PC-3 (cell line): ENCODE data around the gene NRARP. TPM values are rescaled to one million over a fixed set of nuclear protein-coding genes. Genes with fewer than 3 reads are reported as not detected.

Experiments
- ATAC-seq: fragments of 200-7000 bp; cut with Tn5 transposase; 2 replicates; pipeline ENCODE4 v1.9.1; 2020; ENCODE audit warnings: mild to moderate bottlenecking, moderate library complexity
- BruUV-seq: library from RNA; stranded (reverse); fragments of 400-500 nt; replicated peaks from 2 replicates; lab custom pipeline; 2021; lab: Mats Ljungman, UMichigan
- CTCF ChIA-PET: fragments of 300-600 bp; sonication (Branson Sonifier 250); formaldehyde crosslinking; loops from one replicate; lab custom pipeline; 2022; ENCODE audit warnings: antibody characterized with exemption; lab: Charles Lee
- POLR2A ChIA-PET: fragments of 300-600 bp; sonication (Branson Sonifier 250); formaldehyde crosslinking; loops from one replicate; lab custom pipeline; 2022; ENCODE audit warnings: antibody characterized with exemption; ENCODE audit not compliant: unreplicated experiment; lab: Charles Lee
- DNase-seq: peaks from one replicate; pipeline ENCODE4 v3.0.0-alpha.2; 2015
- H2AFZ ChIP-seq: fragments of 300-600 bp; sonication (generic); 2 replicates; pipeline ENCODE4 v1.6.0; 2016; ENCODE audit warnings: antibody characterized with exemption, low read length
- H3F3A ChIP-seq: fragments of 300-600 bp; sonication (generic); one replicate; pipeline ENCODE4 v1.6.0; 2017; ENCODE audit warnings: antibody characterized with exemption, low read length, control low read depth, mild to moderate bottlenecking; ENCODE audit not compliant: unreplicated experiment
- H3K27ac ChIP-seq: fragments of 300-600 bp; sonication (generic); 2 replicates; pipeline ENCODE4 v1.5.1; 2016; ENCODE audit warnings: mild to moderate bottlenecking, low read length
- H3K27me3 ChIP-seq: fragments of 300-600 bp; sonication (generic); 2 replicates; pipeline ENCODE4 v1.6.1; 2016; ENCODE audit warnings: low read length, mixed read lengths
- H3K36me3 ChIP-seq: fragments of 300-600 bp; sonication (generic); 2 replicates; pipeline ENCODE4 v1.6.1; 2016; ENCODE audit warnings: low read depth, mixed run types, low read length, mixed read lengths
- H3K4me1 ChIP-seq: fragments of 300-600 bp; sonication (generic); 2 replicates; pipeline ENCODE4 v1.5.1; 2016; ENCODE audit warnings: low read length; ENCODE audit not compliant: insufficient read depth
- H3K4me2 ChIP-seq: fragments of 300-600 bp; sonication (generic); 2 replicates; pipeline ENCODE4 v1.6.0; 2016; ENCODE audit warnings: low read length
- H3K4me3 ChIP-seq: fragments of 300-600 bp; sonication (generic); 2 replicates; pipeline ENCODE4 v1.5.1; 2016; ENCODE audit warnings: mild to moderate bottlenecking, low read length, mixed read lengths
- H3K79me2 ChIP-seq: fragments of 300-600 bp; sonication (generic); 2 replicates; pipeline ENCODE4 v1.6.1; 2017; ENCODE audit warnings: low read length, mixed read lengths
- H3K9ac ChIP-seq: fragments of 300-600 bp; sonication (generic); 2 replicates; pipeline ENCODE4 v1.6.0; 2016; ENCODE audit warnings: mild to moderate bottlenecking, low read length
- H3K9me2 ChIP-seq: fragments of 300-600 bp; sonication (generic); replicated peaks from 2 replicates; pipeline ENCODE4 v1.6.1; 2016; ENCODE audit warnings: mixed run types, low read length, mixed read lengths
- H3K9me3 ChIP-seq: fragments of 300-600 bp; sonication (generic); 2 replicates; pipeline ENCODE4 v1.6.1; 2016; ENCODE audit warnings: low read length, mixed read lengths
- H4K20me1 ChIP-seq: fragments of 300-600 bp; sonication (generic); 2 replicates; pipeline ENCODE4 v1.6.1; 2016; ENCODE audit warnings: low read length, mixed read lengths
- EZH2 ChIP-seq: fragments of 300-600 bp; sonication (generic); IDR thresholded peaks from one replicate; pipeline ENCODE4 v1.6.1; 2017; ENCODE audit warnings: antibody characterized with exemption, mild to moderate bottlenecking, low read length; ENCODE audit not compliant: unreplicated experiment
- EZH2phosphoT487 ChIP-seq: fragments of 300-600 bp; sonication (generic); IDR thresholded peaks from 2 replicates; pipeline ENCODE4 v1.6.1; 2018; ENCODE audit warnings: mild to moderate bottlenecking, antibody characterized with exemption, low read length, borderline replicate concordance
- intact Hi-C: fragments of 100-400 bp; cut with micrococcal nuclease; formaldehyde crosslinking; loops from 2 replicates; pipeline ENCODE4 v1.9.0; 2023
- total RNA-seq: library from RNA; depleted of rRNA; stranded (reverse); fragments of >200 nt; gene quantifications from 2 replicates; pipeline ENCODE4 v1.2.3, GENCODE V29; 2014
- TF ChIP-seq, protein P1 (sequence below): fragments of 300-600 bp; sonication (generic); conservative IDR thresholded peaks from 2 replicates; pipeline ENCODE4 v1.5.1; 2017; ENCODE audit warnings: antibody characterized with exemption, low read depth, mild to moderate bottlenecking, low read length

Gene NRARP
- total RNA-seq, 1 experiment from 2014 or later: 36.8 TPM

DNA sequence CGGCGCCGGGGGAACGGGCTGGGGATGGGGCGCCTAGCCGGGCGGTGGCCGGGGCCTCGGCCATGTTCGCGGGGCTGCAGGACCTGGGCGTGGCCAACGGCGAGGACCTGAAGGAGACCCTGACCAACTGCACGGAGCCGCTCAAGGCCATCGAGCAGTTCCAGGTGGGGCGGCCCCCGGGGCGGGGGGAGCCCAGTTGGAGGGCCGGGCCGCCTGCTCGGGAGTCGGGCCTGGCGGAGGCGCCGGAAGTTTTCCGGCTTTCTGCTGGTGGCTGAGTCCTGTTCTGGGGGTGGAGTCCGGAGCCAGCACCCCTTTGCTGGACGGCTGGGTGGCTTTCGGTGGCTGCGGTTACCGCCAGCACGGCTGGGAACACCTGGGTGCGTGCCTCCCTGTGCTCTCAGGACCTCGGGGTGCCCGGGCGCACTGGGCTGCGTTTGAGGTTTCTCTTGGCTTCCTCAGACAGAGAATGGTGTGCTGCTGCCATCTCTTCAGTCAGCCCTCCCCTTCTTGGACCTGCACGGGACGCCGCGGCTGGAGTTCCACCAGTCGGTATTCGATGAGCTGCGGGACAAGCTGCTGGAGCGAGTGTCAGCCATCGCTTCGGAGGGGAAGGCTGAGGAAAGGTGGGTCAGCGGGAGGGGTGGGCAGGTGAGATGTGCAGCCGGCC lies 46.5 kb downstream of the NRARP start:
- no peaks in the 10 kb centered on the region; the same call in 1 of the 2 replicates for H3K36me3 ChIP-seq
- H3K9me3 ChIP-seq: no peaks in the 10 kb centered on the region
- peak overlapping the region; percentile 93 for H3K4me3 ChIP-seq
- BruUV-seq: no TSS peak
- no peaks in the 10 kb centered on the region for H3K27me3 ChIP-seq
- peak overlapping the region; percentile 91 for H3K9ac ChIP-seq
- H3F3A ChIP-seq: no peaks in the 10 kb centered on the region
- no peaks in the 10 kb centered on the region for H4K20me1 ChIP-seq
- no peaks in the 10 kb centered on the region for H3K9me2 ChIP-seq
- intact Hi-C loops: no loop called here
- CTCF ChIA-PET: no interaction called here
- no peak overlapping the region for H3K27ac ChIP-seq
- H3K79me2 ChIP-seq: peaks cover 18% of the 10 kb centered on the region
- ATAC-seq (peak; percentile 55), DNase-seq (peak; percentile 6)
- TF ChIP-seq, protein P1, sequence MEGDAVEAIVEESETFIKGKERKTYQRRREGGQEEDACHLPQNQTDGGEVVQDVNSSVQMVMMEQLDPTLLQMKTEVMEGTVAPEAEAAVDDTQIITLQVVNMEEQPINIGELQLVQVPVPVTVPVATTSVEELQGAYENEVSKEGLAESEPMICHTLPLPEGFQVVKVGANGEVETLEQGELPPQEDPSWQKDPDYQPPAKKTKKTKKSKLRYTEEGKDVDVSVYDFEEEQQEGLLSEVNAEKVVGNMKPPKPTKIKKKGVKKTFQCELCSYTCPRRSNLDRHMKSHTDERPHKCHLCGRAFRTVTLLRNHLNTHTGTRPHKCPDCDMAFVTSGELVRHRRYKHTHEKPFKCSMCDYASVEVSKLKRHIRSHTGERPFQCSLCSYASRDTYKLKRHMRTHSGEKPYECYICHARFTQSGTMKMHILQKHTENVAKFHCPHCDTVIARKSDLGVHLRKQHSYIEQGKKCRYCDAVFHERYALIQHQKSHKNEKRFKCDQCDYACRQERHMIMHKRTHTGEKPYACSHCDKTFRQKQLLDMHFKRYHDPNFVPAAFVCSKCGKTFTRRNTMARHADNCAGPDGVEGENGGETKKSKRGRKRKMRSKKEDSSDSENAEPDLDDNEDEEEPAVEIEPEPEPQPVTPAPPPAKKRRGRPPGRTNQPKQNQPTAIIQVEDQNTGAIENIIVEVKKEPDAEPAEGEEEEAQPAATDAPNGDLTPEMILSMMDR: no peak
- no peak for TF ChIP-seq EZH2phosphoT487
- no peak for TF ChIP-seq EZH2
- H2AFZ ChIP-seq: peak overlapping the region; percentile 74
- H3K4me2 ChIP-seq: peak overlapping the region; percentile 94
- POLR2A ChIA-PET: no interaction called here
- peaks cover 15% of the 10 kb centered on the region; the same call in 1 of the 2 replicates for H3K4me1 ChIP-seq

DNA sequence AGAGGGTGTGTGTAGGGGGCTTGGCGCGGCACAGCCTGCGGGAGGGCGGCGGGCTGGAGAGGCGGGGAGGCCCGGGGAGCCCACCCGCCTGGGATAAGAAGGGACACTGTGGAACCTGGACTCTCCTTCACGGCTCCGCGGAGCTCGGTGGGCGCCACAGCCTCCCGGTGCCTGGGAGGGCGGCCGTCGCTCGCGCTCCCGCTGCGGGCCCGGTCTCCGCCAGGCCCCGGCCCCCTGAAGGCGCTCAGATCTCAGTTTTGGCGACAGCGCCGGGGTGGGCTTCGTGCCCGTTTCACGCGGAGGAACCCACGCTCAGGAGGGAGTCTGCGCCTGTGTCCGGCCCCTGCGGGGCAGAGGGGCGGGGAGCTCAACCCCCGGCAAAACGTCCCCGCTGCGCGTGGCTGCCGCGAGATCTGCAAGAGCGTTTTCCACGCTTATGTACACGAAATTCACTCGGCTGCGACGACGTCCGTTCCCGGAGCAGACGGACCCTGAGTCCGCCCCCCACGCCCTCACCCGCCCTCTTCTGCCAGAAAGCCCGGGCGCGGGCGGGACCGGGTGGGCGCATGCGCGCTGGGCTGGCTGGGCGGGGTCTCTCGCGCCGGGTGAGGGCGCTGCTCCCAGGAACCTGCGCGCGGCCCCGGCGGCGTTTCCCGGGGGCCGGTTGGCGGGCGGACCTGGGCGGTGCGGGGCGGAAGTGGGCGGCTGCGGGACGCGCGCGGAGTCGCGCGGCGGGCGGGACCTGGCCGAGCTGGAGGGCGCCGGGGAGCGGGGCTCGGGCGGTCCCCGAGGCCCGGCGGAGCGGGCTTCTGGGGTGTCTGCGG lies 47.2 kb downstream of the NRARP start, which contains the start of gene NELFB:
NELFB (plus strand) TSS at position 704 of the 824 bp plus-strand sequence.
- Histone ChIP-seq H3K9me3 (no peaks in the 10 kb centered on the region), H3K9ac (peak within 1 kb of the TSS; percentile 91), H4K20me1 (no peaks in the 10 kb centered on the region), H3F3A (no peaks in the 10 kb centered on the region), H3K79me2 (peaks cover 18% of the 10 kb centered on the region), H3K27ac (no peak within 1 kb of the TSS), H3K27me3 (no peaks in the 10 kb centered on the region), H3K4me2 (peak within 1 kb of the TSS; percentile 94), H3K9me2 (no peaks in the 10 kb centered on the region), H3K4me1 (peaks cover 15% of the 10 kb centered on the region; the same call in 1 of the 2 replicates), H3K4me3 (peak within 1 kb of the TSS; percentile 93), H3K36me3 (no peaks in the 10 kb centered on the region; the same call in 1 of the 2 replicates), H2AFZ (peak within 1 kb of the TSS; percentile 82)
- intact Hi-C loops: no loop called here
- ATAC-seq (peak; percentile 75), DNase-seq (peak; percentile 84)
- no TSS peak for BruUV-seq
- TF ChIP-seq EZH2 (no peak), EZH2phosphoT487 (no peak)
- TF ChIP-seq, protein P1: no peak
- CTCF ChIA-PET: interaction anchor here (1.2 kb wide), 1 partner anchor 18 kb away, joined by 7 read pairs; no protein-coding TSS in a partner anchor
- POLR2A ChIA-PET: interaction anchor here (0.7 to 1.2 kb wide), 2 partner anchors 10 to 14 kb away, joined by 3 to 10 read pairs; partner anchors contain the start of gene TUBB4B
